ENCODE measurements around the gene VWC2L.
A peak's percentile ranks its signal among the peaks of the same experiment; 100 is the strongest.

The VWC2L gene

GRCh38 chr2:214410918-214411554 is at the start of gene VWC2L:
Gene VWC2L (plus strand): TSS chr2:214411054. CDS start chr2:214414194, 3,140 bp downstream.
- TF ChIP-seq CTCF (IDR thresholded peaks at IDR 0.05; ENCODE audit: extremely low read depth, missing control alignments), result no peak
- DNase-seq (ENCODE audit: low spot score), result peak; percentile 26

GRCh38 chr2:214361116-214361515 is 49.7 kb upstream of the VWC2L start:
- TF ChIP-seq CTCF (IDR thresholded peaks at IDR 0.05; ENCODE audit: extremely low read depth, missing control alignments), result no peak
- no peak for DNase-seq (ENCODE audit: low spot score)

GRCh38 chr2:214365549-214365948 is 45.3 kb upstream of the VWC2L start:
- no peak for DNase-seq (ENCODE audit: low spot score)
- TF ChIP-seq CTCF (IDR thresholded peaks at IDR 0.05; ENCODE audit: extremely low read depth, missing control alignments), result no peak

- TF ChIP-seq CTCF (IDR thresholded peaks at IDR 0.05; ENCODE audit: extremely low read depth, missing control alignments), result no peak
- DNase-seq (ENCODE audit: low spot score), result no peak
Measured at GRCh38 chr2:214367171-214367570, 43.7 kb upstream of the VWC2L start.

GRCh38 chr2:214376618-214377285 is 34.1 kb upstream of the VWC2L start:
- no peak for TF ChIP-seq CTCF (IDR thresholded peaks at IDR 0.05; ENCODE audit: extremely low read depth, missing control alignments)
- no peak for DNase-seq (ENCODE audit: low spot score)

- no peak for TF ChIP-seq CTCF (IDR thresholded peaks at IDR 0.05; ENCODE audit: extremely low read depth, missing control alignments)
- no peak for DNase-seq (ENCODE audit: low spot score)
Measured at GRCh38 chr2:214377286-214377624, 33.6 kb upstream of the VWC2L start.

GRCh38 chr2:214378455-214379103 is 32.3 kb upstream of the VWC2L start:
- no peak for TF ChIP-seq CTCF (IDR thresholded peaks at IDR 0.05; ENCODE audit: extremely low read depth, missing control alignments)
- no peak for DNase-seq (ENCODE audit: low spot score)

Data from GM20000 (cell line).